HG03045 (cell line): ENCODE data around the gene ARMS2.

ENCODE experiments used
- ATAC-seq: cut with Tn5 transposase; IDR thresholded peaks from one replicate; pipeline ENCODE4 v1.9.1; 2021; ENCODE audit warnings: mild to moderate bottlenecking, moderate library complexity; ENCODE audit not compliant: unreplicated experiment

ARMS2 gene

GRCh38 chr10:122492999-122493481 is 38.6 kb downstream of the ARMS2 start:
- no peak for ATAC-seq

DNA sequence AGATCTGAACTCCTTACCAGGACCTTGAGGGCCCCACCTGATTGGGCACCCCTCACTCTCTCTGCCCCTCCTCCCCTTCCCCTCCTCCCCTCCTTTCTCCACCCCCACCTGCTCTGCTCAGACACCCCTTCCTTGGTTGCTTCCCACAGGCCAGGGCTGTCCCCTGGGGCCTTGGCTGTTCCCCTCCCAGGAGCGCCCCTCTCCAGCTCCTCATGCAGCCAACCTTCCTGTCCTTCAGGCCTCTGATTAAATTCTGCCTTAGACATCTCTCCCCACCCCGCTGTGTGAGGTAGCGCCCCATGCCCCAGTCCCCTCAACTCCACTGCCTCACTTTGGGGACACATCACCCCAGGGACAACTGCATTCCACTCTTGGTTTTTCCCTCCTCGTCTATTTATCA is 39.3 kb downstream of the ARMS2 start:
- no peak for ATAC-seq

DNA sequence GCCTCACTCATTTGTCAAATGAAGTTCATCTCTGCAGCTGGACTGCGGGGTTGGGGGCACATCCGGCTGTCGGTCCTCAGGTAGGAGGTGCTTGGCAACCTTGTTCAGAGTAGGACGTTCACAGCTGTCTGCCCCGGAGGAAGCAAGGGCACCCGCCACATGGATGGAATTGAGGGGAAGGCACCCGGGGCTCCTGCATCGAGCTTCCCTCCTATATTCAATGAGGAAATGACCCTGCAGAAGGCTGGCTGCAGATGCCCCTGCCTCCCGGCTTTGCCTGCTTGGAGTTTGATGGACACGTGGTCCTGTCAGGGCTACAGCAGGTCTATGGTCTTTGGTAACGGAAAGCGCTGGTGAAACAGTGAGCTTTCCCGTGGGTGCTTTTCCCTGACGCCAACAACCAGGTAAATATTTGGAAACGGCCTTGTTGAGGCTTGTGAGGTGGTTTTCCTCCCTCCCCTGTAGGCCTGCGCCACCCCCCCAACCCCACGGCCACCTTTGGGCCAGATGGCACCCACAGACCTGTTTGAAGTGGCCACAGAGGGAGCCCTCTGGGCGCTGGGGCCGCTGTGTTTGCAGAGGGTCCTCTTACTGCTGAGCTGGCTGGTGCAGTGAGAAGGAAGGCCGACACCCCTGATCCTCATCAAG is 39.8 kb downstream of the ARMS2 start:
- no peak for ATAC-seq

- no peak for ATAC-seq
Observed at GRCh38 chr10:122494833-122495232, 40.4 kb downstream of the ARMS2 start.

DNA sequence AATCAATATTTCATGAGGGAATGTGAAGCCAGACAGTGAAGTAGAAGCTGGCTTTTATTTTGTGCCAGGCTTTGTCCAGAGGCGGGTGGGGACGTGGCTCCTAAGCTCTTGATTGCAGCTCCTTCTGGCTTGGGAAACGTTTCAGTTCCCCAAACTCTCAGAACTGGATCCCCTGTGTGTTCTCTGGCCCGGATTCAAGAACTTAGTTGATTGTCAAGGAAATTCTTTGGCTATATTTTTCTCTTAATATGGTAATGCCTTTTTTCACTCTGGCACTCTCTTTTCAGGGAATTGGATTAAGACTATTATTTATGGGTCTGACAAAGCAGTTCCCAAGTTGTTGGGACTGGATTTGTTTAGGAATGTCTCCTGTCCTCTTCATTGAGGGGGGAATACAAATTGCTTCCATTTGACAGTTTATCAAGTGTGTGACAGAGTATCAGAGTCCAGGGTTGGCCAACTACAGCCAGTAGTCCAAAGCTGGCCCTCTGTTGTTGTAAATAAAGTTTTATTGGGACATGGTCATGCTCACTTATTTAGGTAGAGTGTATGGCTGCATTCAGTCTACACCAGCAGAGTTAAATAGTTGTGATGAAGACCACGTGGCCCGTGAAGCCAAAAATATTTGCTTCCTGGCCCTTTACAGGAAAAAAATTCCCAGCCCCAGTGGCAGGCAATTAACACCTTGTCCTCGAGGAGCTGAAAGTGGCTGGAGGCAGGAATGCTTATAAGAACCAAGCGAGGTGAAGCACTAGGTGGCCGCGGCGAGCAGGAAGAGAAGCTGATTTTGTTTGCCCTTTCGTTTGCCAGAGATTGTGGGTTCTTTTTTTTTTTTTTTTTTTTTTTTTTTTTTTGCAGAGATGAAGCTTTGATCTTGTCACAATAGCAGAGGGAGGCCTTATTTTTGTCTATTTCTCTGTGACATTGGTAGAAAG is 41.2 kb downstream of the ARMS2 start:
- ATAC-seq = no peak

DNA sequence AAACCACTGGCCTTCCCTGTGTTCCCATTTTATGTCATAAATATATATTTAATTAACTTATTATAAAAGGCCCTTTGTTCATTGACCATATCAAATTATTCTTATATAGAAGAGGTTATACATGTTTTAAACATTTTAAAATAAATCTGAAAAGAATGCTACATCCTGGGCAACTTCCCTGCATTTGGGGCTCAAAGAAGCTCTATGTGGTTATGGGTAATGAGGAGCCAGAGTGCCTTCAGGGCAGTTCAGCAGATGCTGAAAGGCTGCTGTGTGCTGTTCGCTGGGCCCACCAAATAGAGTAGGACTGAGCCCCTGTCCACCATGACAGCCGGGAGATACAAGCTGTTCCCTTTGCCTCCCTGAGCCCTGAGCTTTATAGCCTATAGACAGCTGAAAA is 42.8 kb downstream of the ARMS2 start:
- ATAC-seq = no peak

DNA sequence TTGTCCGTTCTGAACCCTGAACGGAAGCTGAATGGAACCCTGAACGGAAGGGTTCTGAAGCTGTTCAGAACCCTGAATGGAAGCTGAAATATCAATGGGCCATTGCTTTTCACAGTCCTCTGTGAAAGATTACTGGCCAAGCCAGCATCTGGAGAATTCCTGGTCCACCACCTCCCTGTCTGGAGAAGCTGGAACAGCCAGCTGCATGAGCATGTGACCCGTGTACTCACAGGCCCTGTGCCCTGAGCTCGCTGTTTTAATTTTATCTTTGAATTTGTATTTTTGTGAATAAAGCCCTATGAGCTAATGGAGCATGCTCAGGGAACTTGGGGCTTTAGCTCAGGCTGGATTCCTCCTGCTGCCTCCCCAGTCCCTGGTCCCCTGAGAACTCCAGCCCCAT is 44.1 kb downstream of the ARMS2 start:
- no peak for ATAC-seq

- no peak for ATAC-seq
Observed at GRCh38 chr10:122499012-122499411, 44.6 kb downstream of the ARMS2 start.

GRCh38 chr10:122499491-122499941 is 45.1 kb downstream of the ARMS2 start:
- ATAC-seq = no peak

DNA sequence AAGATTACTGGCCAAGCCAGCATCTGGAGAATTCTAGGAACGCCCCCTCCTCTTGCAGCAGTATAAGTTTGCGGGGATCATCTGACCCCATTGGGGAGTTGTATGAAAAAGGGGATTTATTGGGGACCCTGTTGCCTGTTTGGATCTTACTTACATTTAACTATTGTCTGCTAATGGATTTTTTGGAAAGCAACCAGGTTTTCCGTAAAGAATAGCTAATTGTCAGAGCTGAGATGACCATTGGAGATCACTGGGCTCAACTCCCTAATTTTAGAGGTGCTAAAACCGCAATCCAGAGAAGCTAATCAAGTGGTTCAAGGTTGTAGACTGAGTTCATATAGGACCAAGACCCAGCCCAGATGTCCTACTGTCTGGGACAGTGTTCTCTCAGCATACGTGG is 45.7 kb downstream of the ARMS2 start:
- no peak for ATAC-seq

GRCh38 chr10:122500726-122501125 is 46.3 kb downstream of the ARMS2 start:
- no peak for ATAC-seq

DNA sequence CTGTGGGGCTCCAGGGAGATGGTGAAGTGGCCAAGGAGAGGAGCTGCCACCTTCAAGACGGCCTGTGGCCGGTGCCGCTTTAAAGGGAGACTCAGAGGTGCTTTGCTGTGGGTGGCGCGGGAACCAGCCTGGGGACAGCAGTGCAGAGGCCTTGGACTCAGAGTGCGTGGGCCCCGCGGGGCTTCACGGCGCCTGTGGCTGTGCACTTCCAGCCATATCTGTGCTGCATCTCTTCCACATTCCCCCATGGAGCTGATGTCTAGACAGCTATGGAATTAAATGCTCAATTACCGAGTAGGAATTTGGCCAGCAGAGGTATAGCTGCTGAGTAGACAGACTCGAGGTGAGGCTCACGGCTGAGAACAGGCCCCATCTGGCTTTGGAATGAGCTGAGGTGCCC is 48.6 kb downstream of the ARMS2 start:
- ATAC-seq = no peak

- no peak for ATAC-seq
Observed at GRCh38 chr10:122503886-122504609, 49.6 kb downstream of the ARMS2 start.

DNA sequence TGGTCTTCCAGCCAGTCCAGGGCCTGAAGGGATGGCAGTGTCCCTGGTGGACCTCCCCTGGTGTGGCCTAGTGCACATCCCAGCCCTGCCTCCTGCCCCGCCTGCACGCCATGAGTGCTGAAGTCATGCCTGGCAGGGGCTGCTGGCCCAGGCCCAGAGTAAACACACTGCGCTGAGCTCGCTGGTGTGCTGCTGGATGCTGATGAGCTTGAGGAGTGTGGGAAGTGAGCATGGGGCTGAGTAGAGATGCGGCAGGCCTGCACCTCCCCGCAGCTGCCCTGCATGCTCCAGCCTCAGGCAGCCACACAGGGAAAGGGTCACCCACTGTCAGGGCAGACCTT is 50.1 kb downstream of the ARMS2 start:
- ATAC-seq = no peak

DNA sequence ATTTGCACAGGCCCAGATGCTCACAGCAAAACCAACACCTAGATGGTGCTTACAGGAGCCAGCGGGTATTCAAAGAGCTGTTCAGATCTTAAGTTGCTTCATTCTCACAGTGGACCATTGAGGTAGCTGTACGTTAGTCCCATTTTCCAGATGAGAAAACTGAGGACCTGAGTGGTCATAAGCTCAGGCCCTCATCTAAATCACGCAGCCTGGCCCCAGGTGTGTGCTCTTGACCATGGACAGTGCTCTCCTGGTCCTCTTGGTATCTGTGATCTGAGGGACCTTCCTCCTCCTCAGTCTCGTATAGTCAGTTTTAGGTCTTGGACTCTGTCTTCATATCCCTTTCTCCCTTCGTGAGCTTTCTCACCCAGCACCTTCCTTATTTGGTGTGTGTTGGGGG is 50.6 kb downstream of the ARMS2 start:
- ATAC-seq = no peak

- ATAC-seq = no peak
Observed at GRCh38 chr10:122505885-122506645, 51.6 kb downstream of the ARMS2 start.
